GM12874 (cell line): Measurements from ENCODE around the gene AMOTL1.

Experiments
- TF ChIP-seq, protein P1 (sequence below): IDR thresholded peaks from 2 replicates; pipeline ENCODE4 v1.5.1; 2011; ENCODE audit warnings: low read depth, mild to moderate bottlenecking, control low read depth, low read length, moderate library complexity; ENCODE audit not compliant: insufficient read depth

Gene AMOTL1

DNA sequence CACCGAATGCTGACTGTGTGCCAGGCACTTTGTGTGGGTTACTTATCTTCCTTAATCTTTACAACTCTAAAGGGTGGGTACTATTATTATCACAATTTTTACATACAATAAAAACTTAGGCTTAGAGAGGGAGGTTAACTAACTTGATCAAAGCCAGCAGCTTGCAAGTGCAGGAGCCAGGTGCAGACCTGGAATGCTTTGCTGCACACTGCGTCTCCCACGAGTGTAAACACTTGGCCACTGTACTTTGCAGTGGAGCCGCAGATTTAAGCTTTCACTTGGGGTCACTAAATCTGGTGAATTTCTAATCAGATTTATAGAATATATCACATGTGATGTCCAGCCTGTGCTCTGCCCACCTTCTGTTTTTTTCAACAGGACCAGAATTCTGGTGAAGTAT, 36.7 kb downstream of the AMOTL1 start:
- TF ChIP-seq, protein P1, sequence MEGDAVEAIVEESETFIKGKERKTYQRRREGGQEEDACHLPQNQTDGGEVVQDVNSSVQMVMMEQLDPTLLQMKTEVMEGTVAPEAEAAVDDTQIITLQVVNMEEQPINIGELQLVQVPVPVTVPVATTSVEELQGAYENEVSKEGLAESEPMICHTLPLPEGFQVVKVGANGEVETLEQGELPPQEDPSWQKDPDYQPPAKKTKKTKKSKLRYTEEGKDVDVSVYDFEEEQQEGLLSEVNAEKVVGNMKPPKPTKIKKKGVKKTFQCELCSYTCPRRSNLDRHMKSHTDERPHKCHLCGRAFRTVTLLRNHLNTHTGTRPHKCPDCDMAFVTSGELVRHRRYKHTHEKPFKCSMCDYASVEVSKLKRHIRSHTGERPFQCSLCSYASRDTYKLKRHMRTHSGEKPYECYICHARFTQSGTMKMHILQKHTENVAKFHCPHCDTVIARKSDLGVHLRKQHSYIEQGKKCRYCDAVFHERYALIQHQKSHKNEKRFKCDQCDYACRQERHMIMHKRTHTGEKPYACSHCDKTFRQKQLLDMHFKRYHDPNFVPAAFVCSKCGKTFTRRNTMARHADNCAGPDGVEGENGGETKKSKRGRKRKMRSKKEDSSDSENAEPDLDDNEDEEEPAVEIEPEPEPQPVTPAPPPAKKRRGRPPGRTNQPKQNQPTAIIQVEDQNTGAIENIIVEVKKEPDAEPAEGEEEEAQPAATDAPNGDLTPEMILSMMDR: no peak

DNA sequence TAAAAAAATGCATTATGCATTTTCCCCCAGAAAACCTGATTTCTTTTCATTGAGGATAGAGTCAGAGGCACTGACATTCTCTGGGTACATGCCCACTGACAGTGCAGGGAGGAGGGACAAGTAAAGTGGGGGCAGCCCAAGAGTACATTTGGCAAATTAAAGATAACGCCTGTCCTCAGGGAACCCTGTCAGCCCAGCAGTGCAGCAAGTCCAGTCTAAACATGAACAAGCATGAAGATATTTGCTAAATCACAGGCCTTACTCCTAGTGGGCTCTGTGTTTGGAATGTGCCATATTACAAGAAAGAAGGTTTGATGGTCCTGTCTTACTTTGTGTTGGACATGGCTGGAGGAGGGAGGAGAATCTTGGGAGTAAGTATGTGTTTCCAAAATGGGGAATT, 37.9 kb downstream of the AMOTL1 start:
- TF ChIP-seq, protein P1: no peak

DNA sequence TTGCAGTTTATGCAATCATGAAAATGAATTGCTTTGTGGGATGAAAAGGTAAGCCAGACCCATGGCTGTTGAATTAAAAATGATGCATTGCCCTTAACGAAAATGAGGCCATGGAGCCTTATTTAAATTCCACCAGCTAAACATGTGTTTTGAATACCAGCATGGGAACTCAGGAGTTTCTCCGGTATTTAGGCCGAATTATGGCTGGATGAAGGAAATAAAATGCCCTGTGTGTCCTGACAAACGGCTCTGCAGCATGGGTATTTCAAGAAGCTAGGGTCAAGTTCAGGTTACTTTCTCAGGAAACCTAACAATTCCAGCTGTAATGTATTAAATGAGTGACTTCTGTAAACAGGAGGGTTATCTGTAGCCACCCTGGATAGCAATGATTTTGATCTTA, 38.3 kb downstream of the AMOTL1 start:
- TF ChIP-seq, protein P1: no peak

DNA sequence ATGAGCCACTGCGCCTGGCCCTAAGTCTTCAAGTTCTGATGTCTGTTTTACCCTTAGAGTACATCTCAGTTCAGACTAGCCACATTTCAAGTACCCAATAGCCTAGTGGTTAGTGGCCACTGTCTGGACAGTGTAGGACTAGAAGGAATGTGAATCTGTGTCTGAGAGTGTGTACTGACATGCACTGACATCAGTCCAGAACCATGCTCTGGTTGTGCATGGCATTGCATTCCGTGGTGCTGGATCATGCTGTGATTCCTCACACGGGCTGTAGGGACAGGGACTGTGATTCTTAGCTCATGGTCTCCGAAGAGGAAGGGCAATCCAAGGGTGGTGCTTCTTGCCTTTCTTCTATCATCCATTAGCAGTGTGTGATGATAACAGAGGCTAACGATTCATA, 41.1 kb downstream of the AMOTL1 start:
- TF ChIP-seq, protein P1: no peak

DNA sequence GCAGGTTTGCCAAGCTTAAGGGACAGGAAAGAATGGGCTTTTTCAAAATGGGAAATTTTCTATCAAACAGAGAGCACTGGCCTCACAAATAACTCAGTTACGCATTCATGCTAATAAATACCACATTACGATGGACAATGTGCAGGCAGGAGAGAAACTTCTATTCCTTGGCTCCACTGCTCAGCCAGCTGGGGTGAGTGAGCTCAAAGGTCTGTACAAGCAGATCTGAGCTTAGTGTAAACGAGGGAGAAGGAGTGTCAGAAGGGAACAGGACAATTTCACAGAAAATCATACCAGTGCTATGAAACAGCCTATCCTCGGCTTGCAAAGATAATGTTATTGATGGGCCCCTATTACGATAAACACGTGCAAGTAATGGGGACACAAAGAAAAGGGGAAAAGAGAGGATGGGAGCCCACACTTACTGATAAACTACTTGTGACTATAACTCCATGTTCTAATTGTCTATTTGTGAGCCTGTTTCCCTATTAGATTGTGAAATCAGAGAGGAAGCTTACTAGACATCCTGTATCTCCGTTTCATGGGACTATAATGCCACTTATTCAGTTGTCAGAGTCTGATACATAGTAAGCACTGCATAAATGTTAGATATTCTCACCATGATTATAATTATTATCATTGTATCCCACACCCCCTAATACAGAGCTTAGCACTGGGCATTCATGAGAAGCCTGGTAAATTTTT, 46.3 kb downstream of the AMOTL1 start:
- TF ChIP-seq, protein P1: no peak

DNA sequence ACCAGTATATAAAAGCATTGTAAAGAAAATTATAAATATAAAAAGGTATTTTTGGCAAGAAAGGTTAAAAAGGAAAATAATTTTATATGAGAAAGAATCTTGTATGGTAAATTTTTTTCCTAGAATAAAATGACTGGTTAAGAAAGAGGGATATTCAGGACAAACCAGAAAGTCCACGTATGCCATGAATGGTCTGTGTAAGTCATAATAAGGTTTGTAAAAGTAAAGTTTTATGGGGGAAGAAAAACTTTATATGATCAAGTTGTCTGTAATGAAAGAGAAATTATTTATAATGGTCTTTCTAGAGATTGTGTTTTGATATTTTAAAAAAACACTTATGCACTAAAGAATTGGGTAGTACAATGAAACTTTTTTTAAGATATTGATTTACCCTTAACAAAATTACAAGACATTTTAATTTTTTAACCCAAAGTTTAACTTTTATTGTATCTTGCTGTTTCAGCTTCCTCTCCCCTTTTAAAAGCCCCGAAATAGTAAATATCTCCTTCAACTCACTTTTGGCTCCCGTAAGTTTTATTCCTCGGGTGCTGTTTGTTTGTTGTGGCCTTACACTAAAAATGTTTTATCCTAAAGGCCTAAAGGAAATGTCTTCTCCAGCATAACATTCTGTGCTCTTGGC, 47.7 kb downstream of the AMOTL1 start:
- TF ChIP-seq, protein P1: no peak

DNA sequence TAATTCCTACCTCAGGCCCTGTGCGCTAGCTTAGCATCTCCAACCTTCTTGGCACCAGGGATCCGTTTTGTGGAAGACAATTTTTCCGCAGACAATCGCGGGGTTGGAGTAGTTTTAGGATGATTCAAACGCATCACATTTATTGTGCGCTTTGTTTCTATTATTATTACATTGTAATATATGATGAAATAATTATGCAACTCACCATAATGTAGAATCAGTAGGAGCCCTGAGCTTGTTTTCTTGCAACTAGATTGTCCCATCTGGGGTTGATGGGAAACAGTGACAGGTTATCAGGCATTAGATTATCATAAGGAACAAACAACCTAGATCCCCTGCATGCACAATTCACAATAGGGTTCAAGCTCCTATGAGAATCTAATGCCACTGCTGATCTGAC, 52.3 kb downstream of the AMOTL1 start:
- TF ChIP-seq, protein P1: no peak
